GM12878 (cell line): ENCODE results near the gene TPRX1. TPM values are rescaled to one million over a fixed set of nuclear protein-coding genes. Genes with fewer than 3 reads are reported as not detected.

Experiments used
- ATAC-seq: fragments of 200-7000 bp; cut with Tn5 transposase; 3 replicates; pipeline ENCODE4 v1.9.1; 2020; ENCODE audit warnings: mild to moderate bottlenecking, moderate library complexity
- BruUV-seq: library from RNA; stranded (reverse); fragments of 400-500 nt; replicated peaks from 2 replicates; lab custom pipeline; 2021; lab: Mats Ljungman, UMichigan
- CTCF ChIA-PET: fragments of 300-600 bp; sonication (Branson Sonifier 250); formaldehyde crosslinking; extraction: SDS; loops from one replicate; lab custom pipeline; 2021; ENCODE audit warnings: inconsistent platforms; lab: Yijun Ruan, JAX
- POLR2A ChIA-PET: fragments of 350-600 bp; formaldehyde crosslinking; extraction: SDS; loops from one replicate; lab custom pipeline; 2021; ENCODE audit warnings: inconsistent platforms; lab: Charles Lee
- RAD21 ChIA-PET: fragments of 300-600 bp; sonication (Branson Sonifier 250); formaldehyde crosslinking; loops from one replicate; lab custom pipeline; 2023; ENCODE audit warnings: antibody characterized with exemption; ENCODE audit not compliant: unreplicated experiment; lab: Charles Lee
- SMC1A ChIA-PET: fragments of 300-600 bp; sonication (Branson Sonifier 250); formaldehyde crosslinking; loops from one replicate; lab custom pipeline; 2023; ENCODE audit not compliant: unreplicated experiment, uncharacterized antibody; lab: Charles Lee
- DNase-seq: peaks from one replicate; pipeline ENCODE4 v3.0.0-alpha.2; 2011; ENCODE audit warnings: low read depth, low spot score
- FAIRE-seq: peaks from 3 replicates; lab custom pipeline; 2011; peaks lifted over from hg19 to GRCh38; lab: Jason Lieb, UNC
- H2AFZ ChIP-seq: 2 replicates; pipeline ENCODE4 v1.6.0; 2011; ENCODE audit warnings: low read depth, low read length, control low read depth; ENCODE audit not compliant: control insufficient read depth
- H3K27ac ChIP-seq: 2 replicates; pipeline ENCODE4 v1.5.1; 2011; ENCODE audit warnings: control low read depth; ENCODE audit not compliant: control insufficient read depth, insufficient read depth
- H3K27me3 ChIP-seq, 2 experiments: replicated peaks in 1 of 2; 2 replicates each; pipeline versions ENCODE4 v1.6.0 to v1.6.1; 2011; ENCODE audit warnings: low read length in 1 of 2; ENCODE audit not compliant: control insufficient read depth in 2 of 2, insufficient read depth in 2 of 2
- H3K36me3 ChIP-seq, 2 experiments: 2 replicates each; pipeline ENCODE4 v1.5.1; 2011; ENCODE audit warnings: low read length in 1 of 2; ENCODE audit not compliant: control insufficient read depth in 2 of 2, insufficient read depth in 2 of 2
- H3K4me1 ChIP-seq: 2 replicates; pipeline ENCODE4 v1.6.1; 2011; ENCODE audit warnings: mild to moderate bottlenecking, low read length, moderate library complexity, mixed read lengths; ENCODE audit not compliant: control insufficient read depth, insufficient read depth
- H3K4me2 ChIP-seq: 2 replicates; pipeline ENCODE4 v1.6.0; 2011; ENCODE audit warnings: control low read depth; ENCODE audit not compliant: control insufficient read depth, insufficient read depth
- H3K4me3 ChIP-seq: fragments of 200-600 bp; sonication (generic); 2 replicates; pipeline ENCODE4 v1.5.1; 2016
- H3K79me2 ChIP-seq: 2 replicates; pipeline ENCODE4 v1.6.0; 2011; ENCODE audit warnings: low read length; ENCODE audit not compliant: control insufficient read depth, insufficient read depth
- H3K9ac ChIP-seq: 2 replicates; pipeline ENCODE4 v1.8.0; 2011; ENCODE audit warnings: low read length, control low read depth, mixed read lengths; ENCODE audit not compliant: control insufficient read depth, insufficient read depth
- H3K9me3 ChIP-seq: replicated peaks from 3 replicates; pipeline ENCODE4 v1.5.1; 2011; ENCODE audit warnings: mild to moderate bottlenecking, low read length; ENCODE audit not compliant: control insufficient read depth, insufficient read depth
- H4K20me1 ChIP-seq: 2 replicates; pipeline ENCODE4 v1.6.0; 2011; ENCODE audit not compliant: control insufficient read depth, insufficient read depth
- CBFB ChIP-seq: IDR thresholded peaks from 2 replicates; pipeline ENCODE4 v1.6.1; 2016; ENCODE audit warnings: antibody characterized with exemption, low read depth
- FOS ChIP-seq: IDR thresholded peaks from 3 replicates; pipeline ENCODE4 v1.6.1; 2011; ENCODE audit warnings: borderline replicate concordance; ENCODE audit not compliant: insufficient read length; ENCODE audit errors: extremely low read depth
- GABPA ChIP-seq: IDR thresholded peaks from 2 replicates; pipeline ENCODE4 v1.6.1; 2014; ENCODE audit warnings: antibody characterized with exemption, low read depth, mild to moderate bottlenecking, inconsistent platforms
- LARP7 ChIP-seq: fragments of 450-650 bp; IDR thresholded peaks from 2 replicates; pipeline ENCODE4 v1.6.1; 2017; ENCODE audit warnings: mild to moderate bottlenecking
- MEF2B ChIP-seq: fragments of 450-650 bp; IDR thresholded peaks from 2 replicates; pipeline ENCODE4 v1.6.1; 2018; ENCODE audit warnings: mild to moderate bottlenecking, moderate library complexity; ENCODE audit not compliant: partially characterized antibody, poor library complexity, severe bottlenecking
- NFIC ChIP-seq: IDR thresholded peaks from 2 replicates; pipeline ENCODE4 v1.6.1; 2012; ENCODE audit warnings: low read depth, mild to moderate bottlenecking, inconsistent platforms, low read length, moderate library complexity
- RCOR1 ChIP-seq: conservative IDR thresholded peaks from 2 replicates; pipeline ENCODE4 v1.6.1; 2012; ENCODE audit warnings: low read depth, low read length, improper control_type of control experiment
- WGBS: methylation state at CpG from one replicate; pipeline ENCODE4 v1.1.6; 2016; ENCODE audit warnings: low lambda C conversion rate; ENCODE audit not compliant: insufficient replicate concordance, insufficient coverage; ENCODE audit errors: missing lambda C conversion rate; 5-methylcytosine and 5-hydroxymethylcytosine counted together
- in situ Hi-C: fragments of 300-500 bp; cut with MboI; formaldehyde crosslinking; loops from 9 replicates; pipeline ENCODE4 v1.14.3; 2018; ENCODE audit warnings: mixed read lengths
- intact Hi-C: fragments of 100-400 bp; cut with micrococcal nuclease; formaldehyde crosslinking; loops from one replicate; pipeline ENCODE4 v1.14.2; 2022; ENCODE audit not compliant: unreplicated experiment
- polyA plus RNA-seq, 11 experiments: library from polyadenylated mRNA; depleted of rRNA in 4 of 11; unstranded in 6 of 11; stranded (reverse) in 5 of 11; fragments of >200 nt; fragmentation: Nextera tagmentation in 4 of 11; fragmentation: Illumina TruSeq in 1 of 11; extraction: Ambion mirVana in 4 of 11; extraction: Trizol in 1 of 11; gene quantifications; 1 replicate in 1 of 11; 2 replicates in 10 of 11; pipeline versions ENCODE4 v1.2.1 to v1.2.3, GENCODE V29; 2011 to 2016; ENCODE audit warnings: inconsistent platforms in 2 of 11, missing spikeins in 2 of 11, low read depth in 1 of 11
- total RNA-seq, 4 experiments: library from RNA; depleted of rRNA in 3 of 4; stranded (reverse); fragments of >200 nt in 3 of 4; fragmentation: Illumina TruSeq in 1 of 4; extraction: Trizol in 1 of 4; gene quantifications; 2 replicates each; pipeline versions ENCODE4 v1.2.1 to v1.2.3, GENCODE V29; 2013 to 2021
- TF ChIP-seq, protein P1 (sequence below): fragments of 450-650 bp; IDR thresholded peaks from 2 replicates; pipeline ENCODE4 v1.6.1; 2018; ENCODE audit warnings: borderline replicate concordance, mild to moderate bottlenecking; ENCODE audit not compliant: partially characterized antibody
- TF ChIP-seq, protein P2 (sequence below): fragments of 450-650 bp; formaldehyde crosslinking; IDR thresholded peaks from 2 replicates; pipeline ENCODE4 v1.5.0; 2022; ENCODE audit warnings: mild to moderate bottlenecking, missing genetic modification characterization

TPRX1 gene
- total and polyA plus RNA-seq, 10 of the 15 experiments (the other 5 are each of a cell fraction or from before 2014, with no cell fraction given), result not detected

DNA sequence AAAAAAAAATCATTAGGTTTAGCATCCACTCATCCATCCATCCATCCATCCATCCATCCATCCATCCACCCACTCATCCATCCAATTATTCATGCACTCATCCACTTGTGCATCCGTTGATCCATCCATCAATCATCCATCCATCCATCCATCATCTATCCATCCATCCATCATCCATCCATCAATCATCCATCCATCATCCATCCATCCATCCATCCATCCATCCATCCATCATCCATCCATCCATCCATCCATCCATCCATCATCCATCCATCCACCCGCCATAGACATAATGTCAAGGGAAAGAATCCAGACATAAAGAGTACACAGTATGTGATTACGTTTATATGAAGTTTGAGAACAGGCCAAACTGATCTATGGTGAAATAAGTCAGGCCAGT lies 34.8 kb downstream of the TPRX1 start:
- Histone ChIP-seq H3K36me3 (no peaks in the 10 kb centered on the region), H3K9ac (no peak overlapping the region), H3K4me2 (no peak overlapping the region), H3K27ac (no peak overlapping the region), H3K27me3 (no peaks in the 10 kb centered on the region), H3K4me1 (no peaks in the 10 kb centered on the region), H4K20me1 (no peaks in the 10 kb centered on the region), H3K9me3 (no peaks in the 10 kb centered on the region), H2AFZ (no peak overlapping the region), H3K79me2 (no peaks in the 10 kb centered on the region), H3K4me3 (no peak overlapping the region)
- in situ Hi-C loops, result no loop called here
- ChIA-PET CTCF (no interaction called here), RAD21 (no interaction called here), POLR2A (no interaction called here), SMC1A (no interaction called here)
- WGBS, result 84% methylated on average over 3 of the region's 3 CpGs
- no peak for DNase-seq
- no peak for TF ChIP-seq LARP7
- no peak for TF ChIP-seq NFIC
- TF ChIP-seq CBFB, result no peak
- TF ChIP-seq RCOR1, result no peak
- no peak for TF ChIP-seq GABPA
- TF ChIP-seq MEF2B, result no peak
- TF ChIP-seq, protein P1, sequence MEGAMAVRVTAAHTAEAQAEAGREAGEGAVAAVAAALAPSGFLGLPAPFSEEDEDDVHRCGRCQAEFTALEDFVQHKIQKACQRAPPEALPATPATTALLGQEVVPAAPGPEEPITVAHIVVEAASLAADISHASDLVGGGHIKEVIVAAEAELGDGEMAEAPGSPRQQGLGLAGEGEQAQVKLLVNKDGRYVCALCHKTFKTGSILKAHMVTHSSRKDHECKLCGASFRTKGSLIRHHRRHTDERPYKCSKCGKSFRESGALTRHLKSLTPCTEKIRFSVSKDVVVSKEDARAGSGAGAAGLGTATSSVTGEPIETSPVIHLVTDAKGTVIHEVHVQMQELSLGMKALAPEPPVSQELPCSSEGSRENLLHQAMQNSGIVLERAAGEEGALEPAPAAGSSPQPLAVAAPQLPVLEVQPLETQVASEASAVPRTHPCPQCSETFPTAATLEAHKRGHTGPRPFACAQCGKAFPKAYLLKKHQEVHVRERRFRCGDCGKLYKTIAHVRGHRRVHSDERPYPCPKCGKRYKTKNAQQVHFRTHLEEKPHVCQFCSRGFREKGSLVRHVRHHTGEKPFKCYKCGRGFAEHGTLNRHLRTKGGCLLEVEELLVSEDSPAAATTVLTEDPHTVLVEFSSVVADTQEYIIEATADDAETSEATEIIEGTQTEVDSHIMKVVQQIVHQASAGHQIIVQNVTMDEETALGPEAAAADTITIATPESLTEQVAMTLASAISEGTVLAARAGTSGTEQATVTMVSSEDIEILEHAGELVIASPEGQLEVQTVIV, result no peak
- TF ChIP-seq FOS, result no peak
- TF ChIP-seq, protein P2, sequence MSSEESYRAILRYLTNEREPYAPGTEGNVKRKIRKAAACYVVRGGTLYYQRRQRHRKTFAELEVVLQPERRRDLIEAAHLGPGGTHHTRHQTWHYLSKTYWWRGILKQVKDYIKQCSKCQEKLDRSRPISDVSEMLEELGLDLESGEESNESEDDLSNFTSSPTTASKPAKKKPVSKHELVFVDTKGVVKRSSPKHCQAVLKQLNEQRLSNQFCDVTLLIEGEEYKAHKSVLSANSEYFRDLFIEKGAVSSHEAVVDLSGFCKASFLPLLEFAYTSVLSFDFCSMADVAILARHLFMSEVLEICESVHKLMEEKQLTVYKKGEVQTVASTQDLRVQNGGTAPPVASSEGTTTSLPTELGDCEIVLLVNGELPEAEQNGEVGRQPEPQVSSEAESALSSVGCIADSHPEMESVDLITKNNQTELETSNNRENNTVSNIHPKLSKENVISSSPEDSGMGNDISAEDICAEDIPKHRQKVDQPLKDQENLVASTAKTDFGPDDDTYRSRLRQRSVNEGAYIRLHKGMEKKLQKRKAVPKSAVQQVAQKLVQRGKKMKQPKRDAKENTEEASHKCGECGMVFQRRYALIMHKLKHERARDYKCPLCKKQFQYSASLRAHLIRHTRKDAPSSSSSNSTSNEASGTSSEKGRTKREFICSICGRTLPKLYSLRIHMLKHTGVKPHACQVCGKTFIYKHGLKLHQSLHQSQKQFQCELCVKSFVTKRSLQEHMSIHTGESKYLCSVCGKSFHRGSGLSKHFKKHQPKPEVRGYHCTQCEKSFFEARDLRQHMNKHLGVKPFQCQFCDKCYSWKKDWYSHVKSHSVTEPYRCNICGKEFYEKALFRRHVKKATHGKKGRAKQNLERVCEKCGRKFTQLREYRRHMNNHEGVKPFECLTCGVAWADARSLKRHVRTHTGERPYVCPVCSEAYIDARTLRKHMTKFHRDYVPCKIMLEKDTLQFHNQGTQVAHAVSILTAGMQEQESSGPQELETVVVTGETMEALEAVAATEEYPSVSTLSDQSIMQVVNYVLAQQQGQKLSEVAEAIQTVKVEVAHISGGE, result no peak
- no TSS peak for BruUV-seq
- intact Hi-C loops, result no loop called here
- ATAC-seq, result no peak
- FAIRE-seq, result no peak
